Naive B cell (primary cell): Measurements from ENCODE around the gene TMEM176A. TPM values are rescaled to one million over a fixed set of nuclear protein-coding genes. Genes with fewer than 3 reads are reported as not detected.
"Not testable (repeated sequence)": the region's sequence is repeated elsewhere in the genome, so short reads cannot be mapped to it uniquely, and the experiment has no call there.

Source experiments
- ATAC-seq, 2 donors: fragments of 150-1000 bp; cut with Tn5 transposase; 2 replicates each; pipeline ENCODE4 v1.10.0; 2021; ENCODE audit warnings: low read depth in 2 of 2, mild to moderate bottlenecking in 2 of 2, moderate library complexity in 2 of 2
- DNase-seq: peaks from one replicate; pipeline ENCODE4 v3.0.0; 2022
- H3K27ac Mint-ChIP-seq, 6 donors: one replicate each; pipeline ENCODE4 v1.8.0; 2020 to 2022; ENCODE audit warnings: mild to moderate bottlenecking in 6 of 6, mixed read lengths in 6 of 6, moderate library complexity in 5 of 6, inconsistent platforms in 2 of 6
- H3K27me3 Mint-ChIP-seq, 3 donors: one replicate each; pipeline ENCODE4 v1.8.0; 2021 to 2022; ENCODE audit warnings: mixed read lengths in 3 of 3, mild to moderate bottlenecking in 1 of 3
- H3K36me3 Mint-ChIP-seq, 2 donors: one replicate each; pipeline ENCODE4 v1.8.0; 2020 to 2022; ENCODE audit warnings: mixed read lengths in 2 of 2, inconsistent platforms in 1 of 2, mild to moderate bottlenecking in 1 of 2
- H3K4me1 Mint-ChIP-seq, 3 donors: one replicate each; pipeline ENCODE4 v1.8.0; 2020 to 2022; ENCODE audit warnings: mixed read lengths in 3 of 3, inconsistent platforms in 1 of 3, mild to moderate bottlenecking in 1 of 3, moderate library complexity in 1 of 3
- H3K4me3 Mint-ChIP-seq, 8 donors: one replicate each; pipeline ENCODE4 v1.8.0; 2020 to 2022; ENCODE audit warnings: mild to moderate bottlenecking in 8 of 8, mixed read lengths in 8 of 8, moderate library complexity in 8 of 8, inconsistent platforms in 2 of 8
- H3K9me3 Mint-ChIP-seq, 7 donors: one replicate each; pipeline ENCODE4 v1.8.0; 2020 to 2022; ENCODE audit warnings: mixed read lengths in 7 of 7, mild to moderate bottlenecking in 5 of 7, inconsistent platforms in 2 of 7, moderate library complexity in 1 of 7
- polyA plus RNA-seq, 6 donors: library from polyadenylated mRNA; unstranded; fragments of 300-500 nt; fragmentation: Illumina TruSeq; gene quantifications; one replicate each; pipeline ENCODE4 v1.2.3, GENCODE V29; 2021; ENCODE audit warnings: low read depth in 6 of 6

The TMEM176A gene
- polyA plus RNA-seq, 6 donors from 2014 or later = 0.44 to 1.9 TPM; not detected in 4

GRCh38 chr7:150806863-150807262 lies 6.3 kb downstream of the TMEM176A start:
- Mint-ChIP-seq H3K36me3 (peaks cover 0 to 15% of the 10 kb centered on the region in 2 donors), H3K9me3 (peaks cover 0 to 33% (median 22%) of the 10 kb centered on the region in 7 donors), H3K4me1 (peaks cover under 1 to 5% (median 3%) of the 10 kb centered on the region in 3 donors), H3K27ac (no peak overlapping the region), H3K27me3 (peaks cover 42 to 72% (median 71%) of the 10 kb centered on the region in 3 donors), H3K4me3 (no peak overlapping the region)
- ATAC-seq = no peak
- no peak for DNase-seq

- H3K4me3 Mint-ChIP-seq, ATAC-seq, H3K4me1 Mint-ChIP-seq, DNase-seq: not testable (repeated sequence)
- Mint-ChIP-seq H3K9me3 (peaks cover 0 to 41% (median 24%) of the 10 kb centered on the region in 7 donors), H3K36me3 (peaks cover 0 to 10% of the 10 kb centered on the region in 2 donors), H3K27ac (peak overlapping the region in 1 of 6 donors; percentile 24), H3K27me3 (peaks cover 39 to 62% (median 61%) of the 10 kb centered on the region in 3 donors)
These were observed 7.3 kb downstream of the TMEM176A start for GRCh38 chr7:150807616-150808438.

GRCh38 chr7:150814328-150815001 lies 13.9 kb downstream of the TMEM176A start:
- no peak for DNase-seq
- Mint-ChIP-seq H3K27me3 (peaks cover 50 to 56% (median 51%) of the 10 kb centered on the region in 3 donors), H3K9me3 (peaks cover 1 to 35% (median 18%) of the 10 kb centered on the region in 7 donors), H3K4me3 (no peak overlapping the region), H3K27ac (no peak overlapping the region), H3K4me1 (no peaks in the 10 kb centered on the region), H3K36me3 (peaks cover 0 to 11% of the 10 kb centered on the region in 2 donors)
- no peak for ATAC-seq

GRCh38 chr7:150818971-150819370 lies 18.4 kb downstream of the TMEM176A start:
- Mint-ChIP-seq H3K9me3 (peaks cover 1 to 37% (median 23%) of the 10 kb centered on the region in 7 donors), H3K4me1 (no peaks in the 10 kb centered on the region), H3K4me3 (no peak overlapping the region), H3K27me3 (peaks cover 21 to 50% (median 48%) of the 10 kb centered on the region in 3 donors), H3K36me3 (peaks cover 0 to 11% of the 10 kb centered on the region in 2 donors), H3K27ac (no peak overlapping the region)
- DNase-seq = no peak
- no peak for ATAC-seq

GRCh38 chr7:150820148-150820547 lies 19.6 kb downstream of the TMEM176A start:
- no peak for DNase-seq
- Mint-ChIP-seq H3K4me1 (no peaks in the 10 kb centered on the region), H3K27me3 (peaks cover 20 to 48% (median 42%) of the 10 kb centered on the region in 3 donors), H3K4me3 (no peak overlapping the region), H3K27ac (no peak overlapping the region), H3K36me3 (peaks cover 0 to 11% of the 10 kb centered on the region in 2 donors), H3K9me3 (peaks cover 1 to 37% (median 21%) of the 10 kb centered on the region in 7 donors)
- no peak for ATAC-seq

GRCh38 chr7:150820578-150821198 lies 20.1 kb downstream of the TMEM176A start:
- no peak for ATAC-seq
- Mint-ChIP-seq H3K27ac (no peak overlapping the region), H3K4me3 (no peak overlapping the region), H3K9me3 (peaks cover 1 to 34% (median 18%) of the 10 kb centered on the region in 7 donors), H3K36me3 (peaks cover 0 to 10% of the 10 kb centered on the region in 2 donors), H3K27me3 (peaks cover 21 to 47% (median 47%) of the 10 kb centered on the region in 3 donors), H3K4me1 (no peaks in the 10 kb centered on the region)
- no peak for DNase-seq

- DNase-seq = no peak
- Mint-ChIP-seq H3K9me3 (peaks cover 0 to 19% (median 10%) of the 10 kb centered on the region in 7 donors), H3K4me3 (no peak overlapping the region), H3K27me3 (peaks cover 31 to 49% (median 46%) of the 10 kb centered on the region in 3 donors), H3K27ac (no peak overlapping the region), H3K4me1 (no peaks in the 10 kb centered on the region), H3K36me3 (no peaks in the 10 kb centered on the region)
- ATAC-seq = no peak
These were observed 22.5 kb downstream of the TMEM176A start for GRCh38 chr7:150823043-150823442.

- ATAC-seq (no peak), DNase-seq (no peak)
- Mint-ChIP-seq H3K4me3 (no peak overlapping the region), H3K27me3 (peaks cover 27 to 49% (median 47%) of the 10 kb centered on the region in 3 donors), H3K36me3 (no peaks in the 10 kb centered on the region), H3K9me3 (peaks cover 0 to 19% (median 10%) of the 10 kb centered on the region in 7 donors), H3K27ac (no peak overlapping the region), H3K4me1 (no peaks in the 10 kb centered on the region)
These were observed 23.0 kb downstream of the TMEM176A start for GRCh38 chr7:150823484-150824126.

- H3K4me1 Mint-ChIP-seq = no peaks in the 10 kb centered on the region
- no peaks in the 10 kb centered on the region for H3K36me3 Mint-ChIP-seq
- H3K27me3 Mint-ChIP-seq = peaks cover 29 to 49% (median 48%) of the 10 kb centered on the region in 3 donors
These were observed 24.0 kb downstream of the TMEM176A start for GRCh38 chr7:150824379-150825177.

GRCh38 chr7:150826061-150826849 lies 25.7 kb downstream of the TMEM176A start:
- Mint-ChIP-seq H3K27me3 (peaks cover 37 to 59% (median 51%) of the 10 kb centered on the region in 3 donors), H3K9me3 (peaks cover 0 to 15% (median 9%) of the 10 kb centered on the region in 7 donors), H3K27ac (no peak overlapping the region), H3K4me1 (no peaks in the 10 kb centered on the region), H3K36me3 (no peaks in the 10 kb centered on the region), H3K4me3 (no peak overlapping the region)
- no peak for DNase-seq
- no peak for ATAC-seq

More at GRCh38 chr7:150824379-150825177, 24.0 kb downstream of the TMEM176A start:
- Mint-ChIP-seq H3K4me3 (no peak overlapping the region), H3K9me3 (peaks cover 0 to 19% (median 10%) of the 10 kb centered on the region in 7 donors), H3K27ac (no peak overlapping the region)
- ATAC-seq = no peak
- DNase-seq = no peak

- Mint-ChIP-seq H3K4me1 (no peaks in the 10 kb centered on the region), H3K4me3 (no peak overlapping the region), H3K9me3 (peaks cover 0 to 2% (median 0%) of the 10 kb centered on the region in 7 donors), H3K27ac (no peak overlapping the region), H3K36me3 (no peaks in the 10 kb centered on the region), H3K27me3 (peaks cover 41 to 60% (median 52%) of the 10 kb centered on the region in 3 donors)
- ATAC-seq = no peak
- no peak for DNase-seq
These were observed 27.8 kb downstream of the TMEM176A start for GRCh38 chr7:150828384-150828783.

GRCh38 chr7:150829426-150829825 lies 28.9 kb downstream of the TMEM176A start:
- H3K4me1 Mint-ChIP-seq = no peaks in the 10 kb centered on the region
- ATAC-seq (no peak), DNase-seq (no peak)
- no peak overlapping the region for H3K4me3 Mint-ChIP-seq
- peaks cover 0 to 2% (median 0%) of the 10 kb centered on the region in 7 donors for H3K9me3 Mint-ChIP-seq
- H3K36me3 Mint-ChIP-seq = no peaks in the 10 kb centered on the region
- no peak overlapping the region for H3K27ac Mint-ChIP-seq
- peaks cover 41 to 66% (median 60%) of the 10 kb centered on the region in 3 donors for H3K27me3 Mint-ChIP-seq
